CD4-positive, alpha-beta memory T cell (primary cell): Measurements from ENCODE around the gene IFITM1. TPM values are rescaled to one million over a fixed set of nuclear protein-coding genes. Genes with fewer than 3 reads are reported as not detected.
A peak's percentile ranks its signal among the peaks of the same experiment; 100 is the strongest.
"Not testable (repeated sequence)": the region's sequence is repeated elsewhere in the genome, so short reads cannot be mapped to it uniquely, and the experiment has no call there.

Source experiments
- CTCF ChIA-PET: fragments of 350-600 bp; sonication (Branson Sonifier 250); formaldehyde crosslinking; loops from one replicate; lab custom pipeline; 2021; ENCODE audit warnings: inconsistent platforms; ENCODE audit not compliant: partially characterized antibody; lab: Charles Lee
- POLR2A ChIA-PET: fragments of 350-600 bp; sonication (Branson Sonifier 250); formaldehyde crosslinking; loops from one replicate; lab custom pipeline; 2021; ENCODE audit not compliant: partially characterized antibody; lab: Charles Lee
- DNase-seq, 5 donors: peaks; one replicate each; pipeline versions ENCODE4 v3.0.0 to v3.0.0-alpha.2; 2020 to 2022; ENCODE audit warnings: mixed read lengths in 1 of 5
- H3K27ac ChIP-seq: one replicate; pipeline ENCODE4 v1.7.0; 2013; ENCODE audit warnings: low read depth, low read length
- H3K27me3 ChIP-seq: 2 replicates; pipeline ENCODE4 v1.7.0; 2013; ENCODE audit warnings: mild to moderate bottlenecking, low read length, moderate library complexity; ENCODE audit not compliant: insufficient read depth
- H3K36me3 ChIP-seq: 2 replicates; pipeline ENCODE4 v1.7.0; 2013; ENCODE audit warnings: mild to moderate bottlenecking, low read length, moderate library complexity; ENCODE audit not compliant: insufficient read depth
- H3K4me1 ChIP-seq: 2 replicates; pipeline ENCODE4 v1.7.0; 2013; ENCODE audit warnings: mild to moderate bottlenecking, low read length, moderate library complexity; ENCODE audit not compliant: insufficient read depth
- H3K4me3 ChIP-seq, 2 donors: one replicate each; pipeline ENCODE4 v1.7.0; 2013; ENCODE audit warnings: low read length in 2 of 2, mild to moderate bottlenecking in 1 of 2
- H3K9me3 ChIP-seq, 2 donors: one replicate each; pipeline ENCODE4 v1.7.0; 2013; ENCODE audit warnings: low read length in 2 of 2, control low read depth in 1 of 2; ENCODE audit not compliant: control insufficient read depth in 1 of 2
- H3K27ac Mint-ChIP-seq, 7 donors: one replicate each; pipeline ENCODE4 v1.8.0; 2020 to 2021; ENCODE audit warnings: mixed read lengths in 7 of 7, mild to moderate bottlenecking in 6 of 7, inconsistent platforms in 3 of 7, moderate library complexity in 3 of 7
- H3K27me3 Mint-ChIP-seq, 2 donors: one replicate each; pipeline ENCODE4 v1.8.0; 2020 to 2021; ENCODE audit warnings: mixed read lengths in 2 of 2
- H3K36me3 Mint-ChIP-seq, 2 donors: one replicate each; pipeline ENCODE4 v1.8.0; 2020 to 2021; ENCODE audit warnings: mixed read lengths in 2 of 2, inconsistent platforms in 1 of 2, mild to moderate bottlenecking in 1 of 2
- H3K4me1 Mint-ChIP-seq, 4 donors: one replicate each; pipeline ENCODE4 v1.8.0; 2020 to 2021; ENCODE audit warnings: mixed read lengths in 4 of 4, mild to moderate bottlenecking in 1 of 4
- H3K4me3 Mint-ChIP-seq, 8 donors: one replicate each; pipeline ENCODE4 v1.8.0; 2020 to 2021; ENCODE audit warnings: mixed read lengths in 8 of 8, mild to moderate bottlenecking in 7 of 8, moderate library complexity in 6 of 8, inconsistent platforms in 3 of 8
- H3K9me3 Mint-ChIP-seq, 8 donors: one replicate each; pipeline ENCODE4 v1.8.0; 2020 to 2021; ENCODE audit warnings: mixed read lengths in 8 of 8, mild to moderate bottlenecking in 5 of 8, inconsistent platforms in 3 of 8, moderate library complexity in 1 of 8
- intact Hi-C: fragments of 100-400 bp; cut with micrococcal nuclease; formaldehyde crosslinking; loops from one replicate; pipeline ENCODE4 v1.15.1; 2023
- polyA plus RNA-seq, 2 donors: library from polyadenylated mRNA; unstranded; fragments of 300-500 nt; fragmentation: Illumina TruSeq; gene quantifications; one replicate each; pipeline ENCODE4 v1.2.3, GENCODE V29; 2021
- total RNA-seq, 2 experiments: library from RNA; stranded (reverse); gene quantifications; one replicate each; pipeline ENCODE4 v1.2.3, GENCODE V29; 2021

Gene IFITM1
- total and polyA plus RNA-seq, 4 experiments from 2014 or later, result 119 to 2,173 (median 1,097) TPM

DNA sequence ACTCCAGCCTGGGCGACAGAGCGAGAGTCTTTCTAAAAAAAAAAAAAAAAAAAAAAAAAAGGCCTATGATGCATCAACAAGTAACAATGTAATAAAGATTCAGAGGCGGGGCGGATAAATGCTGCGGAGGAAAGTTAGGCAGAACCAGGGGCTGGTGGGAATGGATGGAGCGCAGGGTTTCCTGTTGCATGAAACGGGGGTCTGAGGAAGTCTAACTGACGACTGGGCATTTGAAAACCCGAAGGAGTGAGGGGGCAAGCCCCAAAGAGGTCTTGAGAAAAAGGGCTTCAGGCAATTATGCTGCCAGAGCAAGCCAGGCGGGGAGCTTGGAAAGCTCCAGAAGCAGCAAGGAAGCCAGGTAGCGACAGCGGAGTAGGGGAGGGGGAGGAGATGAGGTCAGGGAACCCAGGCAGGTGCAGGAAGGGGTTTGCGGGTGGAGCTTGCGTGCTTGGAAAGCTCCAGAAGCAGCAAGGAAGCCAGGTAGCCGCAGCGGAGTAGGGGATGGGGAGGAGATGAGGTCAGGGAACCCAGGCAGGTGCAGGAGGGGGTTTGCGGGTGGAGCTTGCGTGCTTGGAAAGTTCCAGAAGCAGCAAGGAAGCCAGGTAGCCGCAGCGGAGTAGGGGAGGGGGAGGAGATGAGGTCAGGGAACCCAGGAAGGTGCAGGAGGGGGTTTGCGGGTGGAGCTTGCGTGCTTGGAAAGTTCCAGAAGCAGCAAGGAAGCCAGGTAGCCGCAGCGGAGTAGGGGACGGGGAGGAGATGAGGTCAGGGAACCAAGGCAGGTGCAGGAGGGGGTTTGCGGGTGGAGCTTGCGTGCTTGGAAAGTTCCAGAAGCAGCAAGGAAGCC lies 26.6 kb upstream of the IFITM1 start:
- Mint-ChIP-seq H3K36me3 (peaks cover 16 to 37% of the 10 kb centered on the region in 2 donors), H3K27ac (peak overlapping the region; percentile 95 to 100 (median 98)), H3K4me1 (peaks cover 23 to 64% (median 44%) of the 10 kb centered on the region in 4 donors), H3K4me3 (peak overlapping the region; percentile 88 to 99 (median 98))
- not testable (repeated sequence) for H3K36me3 ChIP-seq, H3K27me3 Mint-ChIP-seq, H3K9me3 ChIP-seq, H3K27me3 ChIP-seq, H3K9me3 Mint-ChIP-seq
- peak overlapping the region; percentile 83 to 95 for H3K4me3 ChIP-seq
- peak overlapping the region; percentile 96 for H3K27ac ChIP-seq
- peaks cover 47% of the 10 kb centered on the region for H3K4me1 ChIP-seq
- ChIA-PET POLR2A (interaction anchor here (0.6 to 14.3 kb wide), 22 partner anchors 6 to 556 kb away, joined by 3 to 549 read pairs (median 26); partner anchors contain the start of genes BET1L, IFITM1, IFITM2 and IFITM5), CTCF (interaction anchor here (0.7 to 3.2 kb wide), 10 partner anchors 13 to 164 kb away, joined by 3 to 28 read pairs (median 4); partner anchors contain the start of gene BET1L)
- intact Hi-C loops, result loop anchor here (1.0 to 5.0 kb wide), 2 partner anchors 18 to 50 kb away; partner anchors contain the start of genes PSMD13 and SIRT3
- DNase-seq, result peak; percentile 77 to 98 (median 79)

DNA sequence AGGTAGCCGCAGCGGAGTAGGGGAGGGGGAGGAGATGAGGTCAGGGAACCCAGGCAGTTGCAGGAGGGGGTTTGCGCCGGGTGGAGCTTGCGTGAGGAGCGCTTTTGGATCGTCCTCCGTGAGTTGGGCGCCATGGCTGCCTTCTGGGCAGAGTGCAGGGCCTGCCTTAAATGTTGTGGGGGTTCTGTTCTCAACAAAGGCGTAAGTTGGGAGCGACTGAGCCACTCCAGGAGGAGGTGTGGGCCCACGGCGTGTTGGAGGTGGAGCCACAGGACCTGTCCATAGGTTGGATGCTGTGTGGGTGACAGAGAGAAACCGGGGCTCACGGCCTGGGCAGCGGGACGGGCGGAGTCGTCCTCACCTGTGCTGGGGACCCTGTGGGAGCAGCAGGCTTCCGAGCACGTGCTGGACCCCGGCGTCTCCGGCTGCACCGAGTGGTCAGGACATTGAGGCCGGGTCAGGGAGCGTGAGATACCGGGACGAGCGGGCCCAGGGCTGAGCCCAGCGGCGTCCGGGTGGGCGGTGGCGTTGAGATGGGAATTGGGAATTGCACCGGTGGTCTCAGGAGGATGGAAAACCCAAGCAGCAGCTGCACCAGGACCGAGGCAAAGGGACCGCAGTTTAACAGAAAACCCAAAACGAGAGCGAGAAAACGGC lies 25.9 kb upstream of the IFITM1 start:
- no peaks in the 10 kb centered on the region for H3K9me3 Mint-ChIP-seq
- H3K4me1 Mint-ChIP-seq, result peaks cover 16 to 57% (median 36%) of the 10 kb centered on the region in 4 donors
- peak overlapping the region; percentile 88 to 99 (median 98) for H3K4me3 Mint-ChIP-seq
- Histone ChIP-seq H3K4me3 (peak overlapping the region; percentile 83 to 95), H3K27ac (peak overlapping the region; percentile 96), H3K27me3 (no peaks in the 10 kb centered on the region), H3K36me3 (peaks cover 6% of the 10 kb centered on the region), H3K9me3 (no peaks in the 10 kb centered on the region), H3K4me1 (peaks cover 39% of the 10 kb centered on the region)
- no peaks in the 10 kb centered on the region for H3K27me3 Mint-ChIP-seq
- peaks cover 10 to 32% of the 10 kb centered on the region in 2 donors for H3K36me3 Mint-ChIP-seq
- DNase-seq, result peak in 4 of 5 donors; percentile 66 to 79 (median 73)
- H3K27ac Mint-ChIP-seq, result peak overlapping the region; percentile 95 to 100 (median 98)
- intact Hi-C loops, result loop anchor here (1.0 to 5.0 kb wide), 3 partner anchors 19 to 51 kb away; partner anchors contain the start of genes PSMD13 and SIRT3
- CTCF ChIA-PET, result interaction anchor here (0.6 to 3.2 kb wide), 8 partner anchors 17 to 164 kb away, joined by 3 to 28 read pairs (median 4); partner anchors contain the start of genes BET1L and IFITM2
- POLR2A ChIA-PET, result interaction anchor here (0.6 to 14.3 kb wide), 23 partner anchors 7 to 555 kb away, joined by 3 to 549 read pairs (median 26); partner anchors contain the start of genes BET1L, IFITM1, IFITM2 and IFITM5

DNA sequence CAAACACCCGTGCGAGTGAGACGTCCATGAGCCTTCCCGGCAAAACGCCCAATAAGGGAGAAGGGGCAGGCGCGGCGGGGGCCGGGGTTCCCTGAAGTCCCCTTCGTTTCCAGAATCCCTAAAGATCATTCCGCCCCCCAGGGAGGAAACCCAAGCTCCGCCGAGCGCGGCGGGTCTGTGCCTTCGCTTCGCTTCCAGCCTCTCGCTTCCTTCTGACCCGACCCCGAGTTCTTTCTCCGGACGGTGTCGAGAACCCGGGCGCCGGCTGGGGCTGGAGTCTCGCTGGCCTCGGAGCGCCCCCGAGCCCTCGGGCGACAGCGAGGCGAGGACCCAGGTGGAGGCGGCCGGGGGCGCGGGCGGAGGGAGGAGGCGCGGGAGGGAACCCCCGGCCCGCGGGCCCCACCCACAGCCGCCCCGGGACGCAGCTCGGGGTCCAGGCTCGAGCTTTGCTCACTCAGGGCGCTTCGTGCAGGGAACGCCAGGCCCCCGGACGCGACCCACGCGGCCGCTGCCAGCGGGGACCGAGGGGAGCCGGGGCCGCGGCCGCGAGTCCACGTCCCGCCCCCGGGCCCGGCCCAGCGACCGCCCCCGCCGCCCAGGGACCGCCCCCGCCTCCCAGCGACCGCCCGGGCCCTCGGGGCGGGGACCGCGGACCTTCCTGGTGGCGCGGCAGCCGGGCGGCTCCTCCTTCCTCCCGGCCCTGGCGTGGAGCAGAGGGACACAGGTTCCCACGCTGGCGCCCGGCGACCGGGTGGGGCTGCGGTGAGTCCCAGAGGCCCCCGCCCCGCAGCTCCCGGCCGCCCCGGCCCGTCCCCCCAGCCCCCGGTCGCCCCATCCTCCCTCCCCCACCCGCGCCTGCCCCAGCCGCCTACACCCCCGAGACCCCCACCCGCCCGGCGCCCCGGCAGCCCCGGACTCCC lies 25.1 kb upstream of the IFITM1 start, which contains the start of gene PGGHG:
Gene PGGHG (plus strand): TSS at position 649 of the 920 bp plus-strand sequence. CDS start 691 bp downstream, outside the sequence.
- ChIA-PET POLR2A (interaction anchor here (1.0 to 14.3 kb wide), 22 partner anchors 8 to 520 kb away, joined by 3 to 549 read pairs (median 26); partner anchors contain the start of genes BET1L, IFITM1, IFITM2 and IFITM5), CTCF (interaction anchor here (0.6 to 3.2 kb wide), 9 partner anchors 16 to 160 kb away, joined by 3 to 28 read pairs (median 4); partner anchors contain the start of gene IFITM2)
- Mint-ChIP-seq H3K9me3 (no peaks in the 10 kb centered on the region), H3K36me3 (peaks cover 4 to 27% of the 10 kb centered on the region in 2 donors), H3K4me3 (peak within 1 kb of the TSS; percentile 88 to 99 (median 98)), H3K27ac (peak within 1 kb of the TSS; percentile 95 to 100 (median 98)), H3K4me1 (peaks cover 12 to 49% (median 30%) of the 10 kb centered on the region in 4 donors), H3K27me3 (no peaks in the 10 kb centered on the region)
- Histone ChIP-seq H3K9me3 (no peaks in the 10 kb centered on the region), H3K36me3 (peaks cover 8% of the 10 kb centered on the region), H3K27ac (peak within 1 kb of the TSS; percentile 96), H3K4me1 (peaks cover 37% of the 10 kb centered on the region), H3K4me3 (peak within 1 kb of the TSS; percentile 83 to 95), H3K27me3 (no peaks in the 10 kb centered on the region)
- peak in 3 of 5 donors; percentile 49 to 60 (median 51) for DNase-seq
- intact Hi-C loops, result loop anchor here (2.0 to 5.0 kb wide), 2 partner anchors 20 to 51 kb away; partner anchors contain the start of genes PSMD13 and SIRT3

DNA sequence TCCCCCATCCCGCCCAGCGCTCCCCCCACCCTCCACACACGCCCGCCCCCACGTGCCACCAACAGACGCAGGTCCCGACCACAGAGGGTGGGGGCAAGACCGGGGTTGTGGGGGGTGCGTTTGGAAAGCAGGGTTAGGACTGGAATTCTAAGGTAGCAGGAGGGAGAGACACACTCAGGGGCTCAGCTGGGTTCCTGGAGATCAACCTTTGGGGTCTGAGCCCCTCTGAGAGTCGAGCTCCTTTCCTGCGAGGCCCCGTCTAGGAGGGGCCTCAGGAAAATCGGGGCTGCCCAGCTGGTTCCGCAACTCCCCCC lies 24.5 kb upstream of the IFITM1 start:
- Histone ChIP-seq H3K9me3 (no peaks in the 10 kb centered on the region), H3K27me3 (no peaks in the 10 kb centered on the region), H3K27ac (peak overlapping the region; percentile 55), H3K4me3 (no peak overlapping the region), H3K36me3 (peaks cover 8% of the 10 kb centered on the region), H3K4me1 (peaks cover 33% of the 10 kb centered on the region)
- ChIA-PET CTCF (interaction anchor here (0.8 to 3.1 kb wide), 4 partner anchors 27 to 159 kb away, joined by 3 to 12 read pairs (median 4); no protein-coding TSS in a partner anchor), POLR2A (interaction anchor here (1.0 to 14.3 kb wide), 17 partner anchors 9 to 520 kb away, joined by 4 to 549 read pairs (median 27); partner anchors contain the start of genes BET1L, IFITM2, IFITM5 and NLRP6)
- intact Hi-C loops, result loop anchor here (2.0 to 5.0 kb wide), 2 partner anchors 19 to 52 kb away; partner anchors contain the start of genes PSMD13 and SIRT3
- Mint-ChIP-seq H3K36me3 (peaks cover 4 to 28% of the 10 kb centered on the region in 2 donors), H3K4me1 (peaks cover 11 to 47% (median 28%) of the 10 kb centered on the region in 4 donors), H3K27ac (peak overlapping the region; percentile 79 to 94 (median 89)), H3K27me3 (no peaks in the 10 kb centered on the region), H3K9me3 (no peaks in the 10 kb centered on the region), H3K4me3 (peak overlapping the region; percentile 63 to 82 (median 76))
- DNase-seq, result peak in 3 of 5 donors; percentile 51 to 66 (median 52)

DNA sequence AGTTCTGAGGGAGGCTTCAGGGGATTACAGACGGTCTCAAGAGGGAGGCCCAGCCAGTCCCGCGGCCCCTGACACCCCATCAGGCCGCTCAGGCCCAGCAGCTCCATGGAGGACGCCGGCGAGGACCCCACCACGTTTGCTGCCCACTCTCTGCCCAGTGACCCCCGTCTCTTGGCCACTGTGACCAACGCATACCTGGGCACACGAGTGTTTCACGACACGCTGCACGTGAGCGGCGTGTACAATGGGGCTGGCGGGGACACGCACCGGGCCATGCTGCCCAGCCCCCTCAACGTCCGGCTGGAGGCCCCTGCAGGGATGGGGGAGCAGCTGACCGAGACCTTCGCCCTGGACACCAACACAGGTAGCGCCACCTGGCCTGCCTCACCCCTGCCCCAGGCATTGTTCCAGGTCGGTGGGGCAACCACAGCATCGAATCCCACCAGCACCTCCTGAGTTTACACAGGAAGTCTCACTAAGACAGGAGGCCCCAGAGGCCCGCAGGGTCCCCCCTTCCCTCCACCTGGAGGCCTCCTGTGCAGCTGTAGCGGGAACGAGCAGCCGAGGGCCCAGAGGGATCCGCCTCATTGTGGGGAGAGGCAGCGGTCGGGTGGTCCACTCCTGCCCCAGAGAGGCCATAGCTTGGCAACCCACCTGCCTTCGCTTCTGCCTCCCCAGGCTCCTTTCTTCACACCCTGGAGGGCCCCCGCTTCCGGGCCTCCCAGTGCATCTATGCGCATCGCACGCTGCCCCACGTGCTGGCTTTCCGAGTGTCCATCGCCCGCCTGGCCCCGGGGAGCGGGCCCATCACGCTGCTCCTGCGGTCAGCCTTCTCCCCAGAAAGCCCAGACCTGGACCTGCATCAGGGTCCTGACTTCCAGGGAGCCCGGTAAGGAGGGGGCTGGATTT lies 23.9 kb upstream of the IFITM1 start:
- peak in 1 of 5 donors; percentile 46 for DNase-seq
- Histone ChIP-seq H3K27ac (peak overlapping the region; percentile 55), H3K27me3 (no peaks in the 10 kb centered on the region), H3K4me3 (no peak overlapping the region), H3K4me1 (peaks cover 33% of the 10 kb centered on the region), H3K36me3 (peaks cover 8% of the 10 kb centered on the region), H3K9me3 (no peaks in the 10 kb centered on the region)
- Mint-ChIP-seq H3K36me3 (peaks cover 4 to 33% of the 10 kb centered on the region in 2 donors), H3K4me1 (peaks cover 11 to 47% (median 28%) of the 10 kb centered on the region in 4 donors), H3K27me3 (no peaks in the 10 kb centered on the region), H3K9me3 (no peaks in the 10 kb centered on the region), H3K27ac (peak overlapping the region; percentile 85 to 94 (median 89)), H3K4me3 (peak overlapping the region; percentile 66 to 82 (median 78))
- POLR2A ChIA-PET, result interaction anchor here (1.0 to 14.3 kb wide), 18 partner anchors 9 to 159 kb away, joined by 3 to 549 read pairs (median 26); partner anchors contain the start of genes ANO9, BET1L, IFITM2 and IFITM5
- CTCF ChIA-PET, result interaction anchor here (0.8 to 3.1 kb wide), 5 partner anchors 15 to 159 kb away, joined by 3 to 12 read pairs (median 4); no protein-coding TSS in a partner anchor
- intact Hi-C loops, result loop anchor here (2.0 to 5.0 kb wide), 2 partner anchors 19 to 53 kb away; partner anchors contain the start of genes PSMD13 and SIRT3
